Tibial nerve (tissue), 3 donors: ENCODE results near the gene PCAT7.
"Not testable (repeated sequence)": the region's sequence is repeated elsewhere in the genome, so short reads cannot be mapped to it uniquely, and the experiment has no call there.

Experiments used
- CTCF ChIP-seq, 5 experiments: fragments of 200-600 bp in 3 of 5; fragments of 450-650 bp in 2 of 5; sonication (generic) in 3 of 5; IDR thresholded peaks; one replicate each; pipeline ENCODE4 v1.5.1; 2016 to 2019; ENCODE audit warnings: antibody characterized with exemption in 5 of 5, mild to moderate bottlenecking in 3 of 5, moderate library complexity in 2 of 5
- POLR2A ChIP-seq, 2 donors: fragments of 450-650 bp; IDR thresholded peaks; one replicate each; pipeline ENCODE4 v1.6.1; 2017; ENCODE audit warnings: antibody characterized with exemption in 2 of 2, mild to moderate bottlenecking in 2 of 2, moderate library complexity in 2 of 2

GRCh38 chr9:94506370-94506769, 48.5 kb upstream of the PCAT7 start:
- not testable (repeated sequence) for TF ChIP-seq POLR2A, CTCF (IDR thresholded peaks at IDR 0.05)
